Stimulated activated CD8-positive, alpha-beta memory T cell treated with anti-CD3 and anti-CD28 coated beads, Interleukin-2, amount 100 ng/mL, for 48 hours (primary cell): ENCODE data around the gene TTBK2.
"Not testable (repeated sequence)": the region's sequence is repeated elsewhere in the genome, so short reads cannot be mapped to it uniquely, and the experiment has no call there.

Source experiments
- DNase-seq, 2 donors: peaks; one replicate each; pipeline ENCODE4 v3.0.0-alpha.2; 2020; ENCODE audit warnings: low read depth in 2 of 2

The TTBK2 gene

GRCh38 chr15:42826251-42826890 is 94.2 kb downstream of the TTBK2 start:
- no peak for DNase-seq

- DNase-seq: no peak
Measured at GRCh38 chr15:42825599-42825998, 95.0 kb downstream of the TTBK2 start.

- no peak for DNase-seq
Measured at GRCh38 chr15:42820811-42821210, 99.8 kb downstream of the TTBK2 start.

GRCh38 chr15:42819786-42820185 is 100.8 kb downstream of the TTBK2 start:
- no peak for DNase-seq

GRCh38 chr15:42811433-42811832 is 109.1 kb downstream of the TTBK2 start:
- DNase-seq: no peak

GRCh38 chr15:42808913-42809312 is 111.7 kb downstream of the TTBK2 start:
- no peak for DNase-seq

GRCh38 chr15:42805266-42805665 is 115.3 kb downstream of the TTBK2 start:
- DNase-seq: no peak

GRCh38 chr15:42804739-42805138 is 115.8 kb downstream of the TTBK2 start:
- no peak for DNase-seq

GRCh38 chr15:42803436-42803835 is 117.1 kb downstream of the TTBK2 start:
- no peak for DNase-seq

- no peak for DNase-seq
Measured at GRCh38 chr15:42802168-42802567, 118.4 kb downstream of the TTBK2 start.

- DNase-seq: no peak
Measured at GRCh38 chr15:42800731-42801474, 119.7 kb downstream of the TTBK2 start.

- no peak for DNase-seq
Measured at GRCh38 chr15:42798802-42799201, 121.8 kb downstream of the TTBK2 start.

GRCh38 chr15:42796955-42797782 is 123.4 kb downstream of the TTBK2 start:
- DNase-seq: no peak

GRCh38 chr15:42788725-42789124 is 131.9 kb downstream of the TTBK2 start:
- no peak for DNase-seq

- no peak for DNase-seq
Measured at GRCh38 chr15:42786978-42787377, 133.6 kb downstream of the TTBK2 start.

- DNase-seq: no peak
Measured at GRCh38 chr15:42785569-42785968, 135.0 kb downstream of the TTBK2 start.

- no peak for DNase-seq
Measured at GRCh38 chr15:42784705-42785104, 135.9 kb downstream of the TTBK2 start.

GRCh38 chr15:42782716-42783115 is 137.9 kb downstream of the TTBK2 start:
- DNase-seq: no peak

GRCh38 chr15:42775416-42775815 is 145.2 kb downstream of the TTBK2 start:
- DNase-seq: no peak

- no peak for DNase-seq
Measured at GRCh38 chr15:42772901-42773300, 147.7 kb downstream of the TTBK2 start.

- DNase-seq: no peak
Measured at GRCh38 chr15:42772144-42772543, 148.4 kb downstream of the TTBK2 start.

- DNase-seq: not testable (repeated sequence)
Measured at GRCh38 chr15:42766109-42766508, 154.5 kb downstream of the TTBK2 start.
